ENCODE results near the gene ERP27.

ERP27 gene

DNA sequence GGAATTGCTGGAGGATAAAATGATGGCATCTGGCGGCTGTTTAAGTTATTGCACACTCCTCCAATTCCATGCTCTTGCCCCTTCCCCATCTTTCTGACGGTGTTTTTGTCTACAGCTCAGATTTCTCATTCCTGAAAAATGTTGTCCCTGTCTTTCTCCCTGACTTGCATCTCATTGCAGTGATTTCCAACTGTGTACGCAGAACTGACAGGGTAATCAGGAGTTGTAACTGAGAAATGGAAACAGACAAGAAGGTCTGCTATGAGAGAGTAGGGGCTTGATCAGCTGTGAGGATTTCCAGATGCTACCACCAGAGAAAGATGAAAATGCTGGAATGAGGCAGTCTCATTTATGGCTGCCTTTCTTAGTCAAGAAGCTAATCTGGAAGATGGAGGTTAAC is 1.3 kb downstream of the ERP27 start:
- in situ Hi-C loops (cut with HindIII; ENCODE audit: low sequenced_read_pairs): no loop called here

DNA sequence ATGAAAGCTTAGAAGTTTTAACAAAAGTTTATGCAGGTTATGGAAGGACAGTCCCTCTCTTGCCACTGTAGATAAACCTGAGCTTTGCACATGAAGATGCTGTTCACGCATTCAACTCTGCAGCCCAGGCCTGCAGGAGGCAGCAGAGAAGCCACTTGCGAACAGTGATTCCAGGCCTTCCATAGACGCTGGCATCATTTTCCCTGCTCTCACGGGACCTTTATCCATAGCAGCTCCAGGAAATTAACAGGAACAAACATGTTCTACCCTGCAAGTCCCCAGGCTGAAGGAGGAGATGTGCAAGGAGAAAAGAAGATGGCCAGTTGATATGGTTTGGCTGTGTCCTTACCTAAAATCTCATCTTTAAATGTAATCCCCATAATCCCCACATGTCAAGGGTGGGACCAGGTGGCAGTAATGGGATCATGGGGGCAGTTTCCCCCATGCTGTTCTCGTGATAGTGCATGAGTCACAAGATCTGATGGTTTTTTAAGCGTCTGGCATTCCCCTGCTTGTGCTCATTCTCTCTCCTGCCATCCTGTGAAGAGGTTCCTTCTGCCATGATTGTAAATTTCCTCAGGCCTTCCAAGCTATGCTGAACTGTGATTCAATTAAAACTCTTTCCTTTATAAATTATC is 2.0 kb downstream of the ERP27 start:
- in situ Hi-C loops (cut with HindIII; ENCODE audit: low sequenced_read_pairs): no loop called here

DNA sequence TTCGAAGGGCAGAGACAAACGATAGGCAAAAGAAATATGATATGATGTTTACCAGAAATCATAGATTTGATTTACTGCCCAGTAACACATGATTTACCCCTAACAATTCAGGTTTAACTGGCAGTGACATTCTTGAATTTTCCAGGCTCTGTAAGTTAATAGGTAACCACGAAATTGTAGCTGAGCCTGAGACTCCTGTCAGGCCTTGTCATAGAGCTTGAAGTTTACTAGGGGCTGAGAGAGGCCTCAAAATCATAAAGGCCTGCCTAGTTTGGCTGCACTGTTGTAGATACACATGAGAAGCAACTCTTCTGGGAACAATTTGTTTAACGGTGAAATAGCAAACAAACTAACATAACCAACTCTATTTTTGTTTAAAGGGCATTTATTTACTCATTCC is 3.3 kb downstream of the ERP27 start:
- in situ Hi-C loops (cut with HindIII; ENCODE audit: low sequenced_read_pairs): no loop called here

DNA sequence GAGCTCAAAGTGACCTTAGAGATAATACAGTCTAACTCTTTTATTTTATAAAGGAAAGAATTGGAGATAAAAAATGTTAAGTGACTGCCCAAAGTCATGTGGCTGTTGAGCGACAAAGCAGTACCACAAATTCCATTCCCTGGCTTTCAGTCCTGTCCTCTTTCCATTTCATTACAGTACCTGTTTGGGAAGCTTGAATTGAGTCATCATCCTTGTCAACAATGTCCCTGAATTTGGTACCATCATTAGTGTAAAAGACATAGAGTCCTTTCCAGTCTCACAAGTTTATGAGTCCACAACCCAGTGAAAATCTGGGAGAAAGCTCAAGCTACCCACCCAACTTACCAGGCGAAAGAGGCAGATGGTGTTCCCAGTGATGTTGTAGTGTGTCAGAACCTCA is 3.8 kb downstream of the ERP27 start:
- in situ Hi-C loops (cut with HindIII; ENCODE audit: low sequenced_read_pairs): loop anchor here (5.0 kb wide), 1 partner anchor 42 kb away; no protein-coding TSS in a partner anchor

DNA sequence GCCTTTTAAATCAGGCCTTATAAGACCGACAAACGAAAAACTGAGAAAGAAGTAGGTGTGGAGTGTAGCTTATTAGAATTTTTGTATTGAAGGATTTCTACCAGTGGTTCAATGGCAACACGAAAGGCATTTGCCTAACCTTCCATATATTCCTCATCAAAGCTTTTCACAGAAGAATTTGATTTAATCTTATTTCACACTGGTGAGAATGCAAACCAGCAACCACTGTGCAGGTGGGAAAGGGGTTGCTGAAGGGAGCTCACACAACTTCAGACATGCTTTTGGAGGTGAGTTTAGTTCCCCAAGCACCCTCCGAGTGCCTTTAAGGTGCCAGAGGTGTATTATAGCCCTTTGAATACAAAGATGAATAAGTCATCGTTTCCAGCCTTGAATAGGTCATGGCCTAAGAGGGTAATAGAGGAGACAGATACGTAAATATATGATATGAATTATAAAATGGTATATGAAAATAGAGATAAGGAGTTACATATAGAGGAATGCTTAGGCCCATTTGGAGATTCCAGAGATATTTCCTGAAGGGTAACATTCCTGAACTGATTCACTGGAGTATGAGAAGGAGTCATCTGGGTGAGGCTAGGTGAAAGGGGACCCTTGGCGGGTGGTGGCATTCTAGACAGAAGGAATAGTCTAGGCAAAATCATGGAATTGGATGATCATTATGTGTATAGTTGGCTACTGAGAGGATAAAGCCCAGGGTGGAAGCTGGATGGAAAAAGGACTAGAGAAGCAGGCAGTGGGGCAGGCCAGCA is 6.4 kb downstream of the ERP27 start:
- in situ Hi-C loops (cut with HindIII; ENCODE audit: low sequenced_read_pairs): loop anchor here (5.0 kb wide), 1 partner anchor 40 kb away; no protein-coding TSS in a partner anchor

DNA sequence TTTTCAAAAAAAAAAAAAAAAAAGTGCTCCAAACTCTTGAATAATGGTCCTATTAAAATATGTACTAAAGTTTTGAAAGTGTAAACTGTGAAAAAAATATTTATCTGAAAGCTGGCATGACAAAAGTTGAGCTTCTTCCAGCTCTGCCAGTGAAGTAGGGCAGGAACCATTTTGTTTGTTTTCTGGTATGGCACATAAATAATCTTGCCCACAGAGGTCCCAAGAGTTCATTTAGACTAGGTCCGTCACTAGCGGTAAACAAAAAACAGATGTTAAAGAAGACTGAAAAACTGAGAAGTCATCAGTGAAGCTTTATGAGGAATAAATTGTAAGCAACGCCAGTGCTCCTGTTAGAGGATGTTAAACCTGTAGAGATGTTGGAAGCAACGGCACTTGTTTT is 7.0 kb downstream of the ERP27 start:
- in situ Hi-C loops (cut with HindIII; ENCODE audit: low sequenced_read_pairs): loop anchor here (5.0 kb wide), 1 partner anchor 39 kb away; no protein-coding TSS in a partner anchor

DNA sequence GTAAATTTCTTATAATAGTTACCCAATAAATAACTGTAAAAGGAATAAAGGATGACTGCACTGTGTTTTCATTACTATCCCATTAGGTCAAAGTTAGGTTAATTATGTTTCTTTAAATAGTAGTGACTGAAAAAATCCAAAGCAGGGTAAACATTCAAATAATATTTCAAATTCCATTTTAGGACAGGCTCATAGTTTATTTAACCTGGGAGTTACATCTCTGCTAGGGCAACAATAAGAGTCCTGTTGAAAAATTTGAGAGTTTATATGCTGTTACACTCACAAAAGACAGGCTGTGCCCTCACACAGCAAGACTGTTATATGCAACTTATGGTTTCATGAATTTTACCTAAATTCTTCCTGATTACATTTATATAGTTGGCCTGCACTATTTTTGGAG is 8.0 kb downstream of the ERP27 start:
- in situ Hi-C loops (cut with HindIII; ENCODE audit: low sequenced_read_pairs): loop anchor here (5.0 kb wide), 1 partner anchor 38 kb away; no protein-coding TSS in a partner anchor

DNA sequence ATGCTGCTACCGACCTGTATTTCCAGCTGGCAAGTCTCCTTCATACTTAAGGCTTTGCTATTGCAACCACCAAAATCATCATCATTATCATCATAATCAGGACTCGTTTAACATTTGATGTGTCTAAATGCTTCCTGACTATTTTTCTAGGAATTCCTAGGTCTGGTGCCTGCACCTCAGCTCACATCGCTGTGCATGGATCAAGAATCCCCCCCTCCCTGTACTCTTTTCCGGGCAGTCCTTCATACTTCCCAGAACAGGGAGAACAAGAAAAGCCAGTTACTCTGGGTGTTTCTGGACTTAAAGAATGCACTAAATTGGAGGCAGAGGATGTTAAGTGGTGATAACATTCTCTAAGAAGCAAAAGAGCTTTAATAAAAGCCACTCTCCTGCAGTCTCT is 9.4 kb downstream of the ERP27 start:
- in situ Hi-C loops (cut with HindIII; ENCODE audit: low sequenced_read_pairs): no loop called here

DNA sequence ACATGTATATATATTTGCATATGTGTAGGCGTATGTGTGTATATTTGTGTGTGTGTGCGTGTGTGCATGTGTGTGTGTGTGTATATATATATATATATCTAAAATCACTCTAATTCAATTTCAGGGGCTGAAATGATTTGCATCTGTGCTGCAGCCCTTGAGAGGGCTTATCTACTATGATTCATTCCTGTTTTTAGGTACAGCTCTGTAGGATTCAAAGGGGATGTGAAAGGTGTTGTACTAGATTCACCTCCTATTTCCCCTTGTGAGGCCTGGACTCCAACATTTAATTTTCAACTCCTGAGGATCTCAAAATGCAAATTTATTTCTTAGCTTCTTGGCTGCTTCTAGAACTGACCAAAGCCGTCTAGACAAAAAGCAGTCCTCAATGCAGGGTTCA is 11.1 kb downstream of the ERP27 start:
- in situ Hi-C loops (cut with HindIII; ENCODE audit: low sequenced_read_pairs): no loop called here

DNA sequence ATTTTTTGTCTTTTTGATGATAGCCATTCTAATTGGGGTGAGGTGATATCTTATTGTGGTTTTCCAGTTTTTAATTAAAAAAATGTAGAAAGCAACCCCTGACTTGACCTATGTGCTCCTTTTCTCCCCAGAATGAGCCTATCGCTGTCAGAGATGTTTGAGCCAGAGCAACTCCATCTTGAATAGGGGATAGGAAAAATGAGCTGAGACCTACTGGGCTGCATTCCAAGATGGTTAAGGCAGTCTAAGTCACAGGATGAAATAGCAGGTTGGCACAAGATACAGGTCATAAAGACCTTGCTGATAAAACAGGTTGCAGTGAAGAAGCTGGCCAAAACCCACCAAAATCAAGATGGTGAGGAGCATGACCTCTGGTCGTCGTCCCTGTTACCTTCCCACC is 13.8 kb downstream of the ERP27 start:
- in situ Hi-C loops (cut with HindIII; ENCODE audit: low sequenced_read_pairs): no loop called here

DNA sequence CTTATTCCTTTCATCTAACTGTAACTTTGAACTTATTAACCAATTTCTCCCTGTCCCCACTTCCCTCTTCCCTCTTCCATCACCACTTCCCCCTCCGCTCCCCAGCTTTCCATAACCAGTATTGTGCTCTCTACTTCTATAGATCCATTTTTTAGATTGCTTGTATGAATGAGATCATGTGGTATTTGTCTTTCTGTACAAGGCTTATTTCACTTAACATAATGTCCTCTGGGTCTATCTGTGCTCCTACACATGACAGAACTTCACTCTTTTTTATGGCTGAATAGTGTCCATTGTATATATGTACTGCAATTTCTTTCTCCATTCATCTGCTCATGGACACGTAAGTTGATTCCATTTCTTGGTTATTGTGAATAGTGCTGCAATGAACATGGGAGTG is 14.4 kb downstream of the ERP27 start:
- in situ Hi-C loops (cut with HindIII; ENCODE audit: low sequenced_read_pairs): no loop called here

DNA sequence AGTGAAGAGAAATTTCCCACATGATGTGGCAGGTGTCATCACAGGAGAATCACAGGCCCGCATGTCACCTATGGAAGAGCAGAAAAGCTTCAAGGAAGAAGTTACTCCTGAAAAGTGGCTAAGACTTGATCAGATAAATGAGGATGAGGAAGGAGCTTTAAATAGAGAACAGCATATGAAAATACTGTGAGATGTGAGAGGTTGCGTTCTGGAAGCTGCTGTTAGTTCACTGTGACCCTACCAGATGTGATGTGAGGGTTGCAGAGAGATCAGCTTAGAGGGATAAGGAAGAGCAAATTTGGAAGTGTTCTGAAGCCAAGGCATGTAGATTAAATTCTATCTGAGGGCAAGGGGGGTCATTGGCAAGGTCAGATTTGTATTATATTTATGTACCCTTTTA is 17.1 kb downstream of the ERP27 start:
- in situ Hi-C loops (cut with HindIII; ENCODE audit: low sequenced_read_pairs): no loop called here

DNA sequence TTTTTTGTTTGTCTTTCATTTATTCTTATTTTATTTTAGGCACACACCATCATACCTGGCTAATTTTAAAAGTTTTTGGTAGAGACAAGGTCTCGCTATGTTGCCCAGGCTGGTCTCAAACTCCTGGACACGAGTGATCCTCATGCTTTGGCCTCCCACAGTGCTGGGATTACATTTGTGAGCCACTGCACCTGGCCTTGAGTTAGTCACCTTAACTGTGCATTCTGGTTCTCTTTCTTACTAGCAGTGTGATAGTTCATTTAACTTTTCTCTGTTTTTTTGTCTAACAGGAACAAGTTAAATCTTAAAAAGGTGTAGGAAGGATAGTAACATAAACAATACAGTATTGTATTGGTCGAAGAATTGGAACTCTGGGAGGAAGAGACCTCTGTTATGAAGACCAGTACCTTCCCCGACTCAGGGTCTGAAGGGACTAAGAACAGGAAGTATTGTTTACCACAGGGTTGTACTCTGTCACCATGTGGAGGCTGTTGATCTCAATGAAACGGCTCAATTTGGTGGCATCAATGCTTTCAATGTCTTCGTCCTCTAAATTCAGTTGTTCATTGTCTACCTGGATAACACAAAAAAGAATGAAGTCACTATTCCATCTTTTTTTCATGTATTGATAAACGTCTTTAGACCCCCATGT is 17.7 kb downstream of the ERP27 start:
- in situ Hi-C loops (cut with HindIII; ENCODE audit: low sequenced_read_pairs): no loop called here

DNA sequence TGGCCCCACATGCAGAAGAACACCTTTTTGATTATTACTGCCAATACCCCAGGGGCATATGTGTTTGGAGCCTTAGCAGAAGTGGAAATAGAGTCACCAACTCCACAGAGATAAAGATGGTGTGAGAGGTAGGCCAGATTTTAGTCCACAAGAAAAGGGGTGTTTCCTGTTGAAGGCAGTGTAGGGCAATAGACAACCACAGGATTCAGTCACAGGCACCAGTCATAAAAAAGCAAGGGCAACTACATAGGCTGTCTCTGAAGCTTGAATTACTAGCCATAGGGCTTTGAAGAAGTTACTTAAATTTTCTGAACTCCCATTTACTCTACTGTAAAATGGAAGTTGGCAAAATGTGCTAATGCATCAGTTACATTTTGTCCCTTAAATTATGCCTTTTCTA is 18.9 kb downstream of the ERP27 start:
- in situ Hi-C loops (cut with HindIII; ENCODE audit: low sequenced_read_pairs): no loop called here

DNA sequence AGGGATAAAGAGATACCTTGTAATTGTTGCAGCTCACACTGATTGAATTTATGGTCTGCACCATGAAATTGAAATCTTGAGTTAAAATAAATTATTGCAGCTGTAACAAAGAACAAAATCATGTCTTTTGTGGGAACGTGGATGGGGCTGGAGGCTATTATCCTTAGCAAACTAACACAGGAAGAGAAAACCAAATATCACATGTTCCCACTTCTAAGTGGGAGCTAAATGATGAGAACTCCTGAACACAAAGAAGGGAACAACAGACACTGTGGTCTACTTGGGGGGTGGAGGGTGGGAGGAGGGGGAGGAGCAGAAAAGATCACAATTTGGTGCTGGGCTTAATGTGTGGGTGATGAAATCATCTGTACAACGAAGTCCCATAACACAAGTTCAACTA is 22.6 kb downstream of the ERP27 start:
- in situ Hi-C loops (cut with HindIII; ENCODE audit: low sequenced_read_pairs): no loop called here

DNA sequence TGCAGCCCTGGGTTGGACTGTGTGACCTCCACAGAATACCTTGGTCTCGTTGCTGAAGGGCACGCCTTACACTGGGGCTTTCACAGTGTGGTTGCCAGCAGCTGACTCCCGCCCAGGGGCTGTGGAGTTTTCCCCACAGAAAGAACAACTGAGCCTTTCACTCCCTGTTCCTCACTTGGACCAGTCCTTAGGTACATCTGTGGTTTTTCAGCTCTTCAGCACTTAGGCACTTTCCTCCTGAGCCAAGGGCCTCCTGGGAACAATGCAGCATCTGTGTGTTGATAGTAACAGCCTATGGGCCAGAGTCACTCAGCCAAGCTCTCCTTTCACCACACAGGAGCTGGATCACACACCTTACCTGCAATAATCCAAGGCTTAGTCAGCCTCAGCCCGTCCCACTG is 25.0 kb downstream of the ERP27 start:
- in situ Hi-C loops (cut with HindIII; ENCODE audit: low sequenced_read_pairs): no loop called here

DNA sequence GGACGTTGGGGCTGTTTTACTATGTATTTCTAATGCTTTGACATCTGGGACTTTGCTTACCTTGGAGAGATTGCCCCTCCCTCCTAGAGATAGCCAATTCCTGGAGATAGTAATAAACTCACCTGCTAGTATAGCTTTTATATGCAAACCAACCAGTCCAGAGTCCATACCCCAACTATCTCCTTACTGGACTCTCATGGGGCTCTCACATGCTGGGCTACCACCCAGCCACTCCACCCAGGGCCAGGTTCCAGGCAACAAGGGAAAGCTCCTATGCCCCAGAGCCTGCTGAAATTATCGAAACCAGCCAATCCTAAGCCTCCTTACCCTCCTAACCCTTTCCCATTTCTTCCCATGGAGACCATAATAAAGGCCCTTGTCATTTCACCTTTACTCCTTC is 27.2 kb downstream of the ERP27 start:
- in situ Hi-C loops (cut with HindIII; ENCODE audit: low sequenced_read_pairs): no loop called here

DNA sequence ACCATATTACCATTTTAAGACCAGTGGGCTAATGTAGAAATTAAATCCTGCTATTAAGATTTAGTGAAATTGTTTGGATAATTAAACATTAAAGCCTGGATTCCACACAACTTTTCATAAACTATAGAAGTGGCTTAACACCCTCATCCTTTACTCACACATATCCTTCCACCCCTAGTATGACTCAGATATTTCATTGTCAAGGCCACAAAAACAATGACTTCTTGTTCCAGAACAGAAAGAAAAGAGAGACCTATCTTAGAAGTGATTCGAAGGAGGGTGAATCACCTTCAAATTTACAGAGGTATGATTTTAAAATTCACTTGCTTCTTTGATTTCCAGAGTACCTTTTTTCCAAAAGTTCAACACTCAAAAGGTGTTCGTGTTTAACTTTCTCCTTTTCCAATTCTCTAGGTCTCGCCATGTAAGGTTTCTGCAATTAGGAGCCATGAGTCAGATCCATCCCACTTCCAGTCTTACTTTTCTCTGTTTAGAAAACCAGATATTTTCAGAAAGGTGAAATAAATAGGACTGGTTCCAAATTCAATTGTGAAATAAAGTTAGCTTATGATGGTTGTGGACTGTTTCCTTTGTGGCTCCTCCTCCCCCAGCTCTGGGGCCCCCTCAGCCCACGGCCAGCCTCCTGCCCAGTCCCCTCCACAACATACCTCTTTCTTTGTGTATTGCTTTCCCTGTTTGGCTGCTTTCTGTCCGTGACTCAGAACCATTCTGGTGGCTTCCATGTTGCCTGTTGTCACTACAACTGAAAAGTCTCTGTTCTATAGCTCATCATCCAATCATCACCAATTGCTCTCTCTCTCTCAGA is 28.0 kb downstream of the ERP27 start:
- in situ Hi-C loops (cut with HindIII; ENCODE audit: low sequenced_read_pairs): no loop called here

DNA sequence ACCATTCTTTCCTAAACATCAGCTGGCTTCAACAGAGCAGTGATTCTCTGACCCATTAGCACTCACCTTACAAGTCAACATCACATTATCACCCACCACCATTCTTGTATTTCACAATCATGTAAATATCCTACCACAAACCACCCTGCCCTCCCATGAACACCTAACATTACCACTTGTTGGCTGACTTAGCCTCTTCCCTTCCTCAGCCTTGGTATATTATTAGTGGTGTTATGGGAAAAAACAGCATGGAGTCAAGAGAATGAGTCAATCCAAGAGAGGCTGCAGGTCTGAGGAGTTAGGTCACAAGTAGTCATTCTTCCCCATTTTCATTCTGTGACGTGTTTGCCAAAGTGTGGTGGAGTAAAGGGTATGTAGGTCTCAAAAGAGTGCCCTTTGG is 30.4 kb downstream of the ERP27 start:
- in situ Hi-C loops (cut with HindIII; ENCODE audit: low sequenced_read_pairs): no loop called here

DNA sequence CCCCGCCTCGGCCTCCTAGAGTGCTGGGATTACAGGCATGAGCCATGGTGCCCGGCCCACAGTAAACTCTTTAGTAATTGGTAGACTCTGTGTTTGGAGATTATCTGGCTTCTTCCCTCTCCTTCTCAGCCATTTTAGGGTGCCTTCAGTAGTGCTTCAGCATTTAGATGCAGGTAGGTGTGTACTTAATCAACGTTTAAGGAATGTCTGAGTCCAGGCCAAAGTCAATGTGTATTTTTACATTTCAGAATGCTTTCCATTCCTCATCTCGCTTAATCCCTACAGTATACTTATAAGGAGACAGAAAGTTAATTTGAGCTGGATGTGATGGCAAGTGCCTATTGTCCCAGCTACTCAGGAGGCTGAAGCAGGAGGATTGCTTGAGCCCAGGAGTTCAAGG is 32.2 kb downstream of the ERP27 start:
- in situ Hi-C loops (cut with HindIII; ENCODE audit: low sequenced_read_pairs): no loop called here

Measured in DLD1 (cell line).